GM19238 (cell line): ENCODE results near the gene SP140L.
"Not testable (repeated sequence)": the region's sequence is repeated elsewhere in the genome, so short reads cannot be mapped to it uniquely, and the experiment has no call there.

Source experiments
- DNase-seq: peaks from one replicate; pipeline ENCODE4 v3.0.0; 2011; ENCODE audit warnings: low spot score; ENCODE audit not compliant: insufficient read length

SP140L gene

DNA sequence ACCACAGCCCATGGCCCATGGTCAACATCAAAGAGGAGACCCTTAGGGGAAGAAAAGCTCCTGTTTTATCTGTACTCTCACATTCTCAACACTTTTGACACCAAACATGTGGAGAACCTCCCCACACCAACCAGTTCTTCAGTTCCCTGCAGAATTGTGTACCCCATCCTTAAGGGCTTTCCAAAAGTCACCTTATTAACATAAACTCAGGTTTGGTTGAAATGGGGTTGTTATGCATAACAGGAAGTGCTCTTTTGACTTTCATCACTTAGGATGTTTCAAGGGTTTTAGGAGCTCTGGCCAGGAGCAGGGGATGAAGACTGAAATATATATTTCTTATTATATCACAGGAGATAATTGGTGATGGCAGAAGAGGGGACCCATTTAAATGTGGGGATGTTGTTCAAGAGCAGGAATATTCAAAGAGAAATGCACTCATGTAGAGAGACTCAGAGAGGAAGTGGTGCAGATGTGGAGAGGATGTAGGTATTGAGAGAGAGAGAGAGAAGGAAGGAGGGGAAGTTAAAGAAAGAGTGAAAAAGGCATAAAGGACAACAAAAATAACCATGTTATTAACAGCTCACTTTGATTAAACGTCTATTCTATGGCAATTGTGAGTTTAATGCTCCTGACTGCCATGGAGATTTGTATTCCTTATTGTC lies 35.2 kb downstream of the SP140L start:
- no peak for DNase-seq

DNA sequence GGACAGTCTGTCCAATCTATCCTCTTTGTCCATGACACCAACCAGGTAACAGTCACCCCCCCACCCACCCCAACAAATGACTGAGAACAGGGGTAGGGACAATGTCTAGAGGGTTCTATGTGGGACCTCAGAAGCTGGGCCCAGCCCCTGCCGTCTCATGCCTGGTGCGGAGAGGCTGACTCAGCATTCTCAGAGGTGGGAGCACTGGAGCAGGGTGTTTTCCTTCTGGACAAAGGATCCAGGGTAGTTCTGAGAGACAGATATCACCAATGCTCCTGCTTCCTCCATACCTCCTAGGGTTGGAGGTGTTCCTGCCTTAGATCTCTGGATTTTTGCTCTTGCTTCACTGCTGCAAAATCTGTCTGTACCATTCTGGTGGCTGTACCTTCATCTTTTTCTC lies 55.1 kb downstream of the SP140L start:
- no peak for DNase-seq

DNA sequence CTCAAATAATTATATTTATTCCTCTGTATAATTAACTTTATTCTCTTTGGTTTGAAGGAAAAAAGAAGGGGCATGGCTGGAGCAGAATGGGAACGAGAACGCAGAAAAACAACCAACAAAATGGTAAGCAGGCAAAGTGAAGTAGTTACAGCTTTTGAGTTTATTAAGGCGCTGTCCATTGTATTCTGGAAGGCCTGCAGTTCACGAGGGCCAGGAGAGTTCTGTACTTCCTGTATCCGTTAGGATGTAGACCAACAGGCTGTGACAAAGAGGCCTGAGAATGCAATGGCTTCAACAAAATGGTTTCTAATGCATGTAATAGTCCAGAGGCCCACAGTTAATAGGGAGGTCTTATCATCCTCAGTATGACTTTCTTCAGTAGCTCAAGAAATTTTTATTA lies 56.5 kb downstream of the SP140L start:
- no peak for DNase-seq

DNA sequence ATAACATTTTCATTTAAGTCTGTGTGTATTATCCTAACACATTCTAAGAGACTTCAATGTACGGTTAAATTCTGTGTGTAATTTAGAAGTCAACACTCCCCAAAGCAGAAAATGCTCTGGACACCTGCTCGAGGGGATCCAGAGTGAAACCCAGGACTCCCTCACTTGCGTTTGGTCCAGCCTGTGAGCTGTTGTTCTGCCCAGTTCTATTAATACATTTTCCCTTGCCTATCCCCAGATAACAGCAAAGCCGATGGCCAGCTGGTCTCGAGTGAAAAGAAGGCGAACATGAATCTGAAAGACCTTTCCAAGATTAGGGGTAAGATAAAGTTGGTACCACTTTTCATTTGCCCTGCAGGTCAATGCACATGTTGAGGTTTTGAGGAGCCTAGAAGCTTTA lies 58.0 kb downstream of the SP140L start:
- DNase-seq = no peak

DNA sequence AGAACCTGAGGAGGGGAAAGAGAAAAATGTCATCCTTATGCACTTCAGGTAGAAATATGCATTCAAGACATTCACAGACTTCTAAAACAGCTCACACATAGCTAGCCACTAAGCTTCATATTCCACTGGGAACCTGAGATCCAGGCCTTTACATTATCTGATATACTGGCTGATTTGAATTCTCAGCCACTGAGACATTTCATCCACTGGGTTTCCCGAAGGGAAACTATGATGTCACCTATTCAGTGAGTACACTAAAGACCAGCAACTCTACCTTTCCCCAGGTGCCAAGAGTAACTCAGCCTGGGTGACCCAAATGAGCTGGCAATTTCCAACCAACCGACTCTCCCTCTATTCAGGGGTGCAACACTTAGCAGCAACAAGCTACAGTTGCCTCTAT lies 67.3 kb downstream of the SP140L start:
- no peak for DNase-seq

DNA sequence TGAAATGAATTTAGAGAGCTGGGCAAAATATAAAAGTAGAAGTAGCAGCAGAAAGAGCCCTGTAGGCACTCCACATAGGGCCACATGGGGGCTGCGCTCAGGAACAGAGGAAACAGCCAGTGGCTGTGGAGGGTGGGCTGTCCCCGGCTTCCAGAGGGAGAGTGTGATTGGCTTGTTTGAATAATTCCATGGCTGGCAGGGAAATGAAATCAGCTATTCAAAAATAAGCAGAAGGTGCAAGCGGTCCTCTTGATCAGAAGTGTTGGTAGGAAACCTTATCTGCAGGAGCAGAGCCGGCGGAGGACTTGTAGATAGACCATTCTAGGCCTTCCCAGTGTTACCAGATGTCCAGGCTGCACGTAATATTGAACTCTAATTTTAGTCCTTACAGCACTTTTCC lies 71.7 kb downstream of the SP140L start:
- DNase-seq = not testable (repeated sequence)

DNA sequence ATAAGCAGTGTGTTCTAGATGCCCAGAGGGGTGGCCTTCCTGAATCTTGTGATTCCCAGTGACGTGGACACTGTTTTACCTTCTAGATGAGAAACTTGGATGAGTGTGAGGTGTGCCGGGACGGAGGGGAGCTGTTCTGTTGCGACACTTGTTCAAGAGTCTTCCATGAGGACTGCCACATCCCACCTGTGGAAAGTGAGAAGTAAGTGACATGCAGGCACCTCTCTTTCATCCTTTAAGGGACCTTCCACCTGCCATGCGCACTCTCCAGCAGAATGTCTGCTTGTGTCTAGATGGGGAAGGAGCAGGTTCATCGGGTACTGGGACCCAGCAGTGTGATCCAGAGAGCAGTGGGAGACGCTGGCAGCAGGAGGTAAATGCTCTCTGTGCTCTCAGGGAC lies 73.0 kb downstream of the SP140L start:
- no peak for DNase-seq

DNA sequence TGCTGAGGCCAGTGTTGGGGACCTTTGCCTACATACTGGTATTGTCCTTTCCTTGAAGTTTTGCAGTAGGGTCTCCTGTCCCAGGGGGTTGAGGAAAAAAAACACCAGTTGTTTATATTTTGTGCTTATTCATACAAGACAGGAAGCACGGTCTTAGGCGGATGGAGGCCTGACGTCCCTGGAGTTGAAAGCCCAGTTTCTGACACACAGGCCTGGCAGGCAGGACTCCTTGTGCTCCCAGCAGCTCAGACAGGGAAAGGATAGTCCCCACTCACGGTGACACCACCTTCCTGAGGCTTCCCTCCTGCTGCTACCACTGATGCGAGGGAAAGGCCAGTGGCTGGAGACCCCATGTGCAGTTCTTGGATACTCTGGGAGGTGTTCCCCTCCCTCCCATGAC lies 73.5 kb downstream of the SP140L start:
- DNase-seq = no peak

DNA sequence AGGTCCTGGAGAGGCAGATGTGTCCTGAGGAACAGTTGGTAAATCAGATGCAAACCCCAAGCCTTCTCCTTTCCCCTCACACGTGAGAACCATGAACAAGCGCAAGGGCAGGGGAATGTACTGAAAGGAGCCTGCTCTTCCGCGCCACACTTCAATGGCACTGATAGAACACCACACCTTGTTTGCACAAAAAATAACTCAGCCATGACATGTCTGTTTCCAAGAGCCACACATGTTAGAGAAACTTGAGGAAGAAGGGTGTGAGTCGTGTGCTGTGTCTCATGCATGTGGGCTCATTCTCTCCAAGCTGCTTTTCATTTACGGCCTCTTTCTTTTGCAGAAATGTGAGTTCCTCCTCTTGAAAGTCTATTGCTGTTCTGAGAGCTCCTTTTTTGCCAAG lies 74.0 kb downstream of the SP140L start:
- not testable (repeated sequence) for DNase-seq

DNA sequence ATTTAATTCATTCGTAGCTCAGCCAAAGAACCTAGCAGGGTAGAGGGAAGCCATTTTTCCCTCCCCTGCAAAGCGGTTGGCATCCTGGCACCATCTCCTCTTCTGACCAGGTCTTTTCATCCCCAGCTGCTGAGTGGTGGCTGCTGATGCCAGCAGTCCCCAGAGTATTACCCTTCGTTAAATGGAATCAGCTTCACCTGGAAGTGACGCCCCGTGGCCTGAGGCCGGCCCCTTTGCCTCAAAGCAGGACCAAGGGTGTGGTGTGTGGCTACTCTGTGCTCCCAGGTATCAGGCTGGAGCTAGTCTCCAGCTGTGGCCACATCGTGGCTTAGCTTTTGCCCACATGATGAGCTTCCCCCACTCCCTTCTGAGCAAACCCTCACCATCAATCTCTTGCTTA lies 76.8 kb downstream of the SP140L start:
- no peak for DNase-seq

DNA sequence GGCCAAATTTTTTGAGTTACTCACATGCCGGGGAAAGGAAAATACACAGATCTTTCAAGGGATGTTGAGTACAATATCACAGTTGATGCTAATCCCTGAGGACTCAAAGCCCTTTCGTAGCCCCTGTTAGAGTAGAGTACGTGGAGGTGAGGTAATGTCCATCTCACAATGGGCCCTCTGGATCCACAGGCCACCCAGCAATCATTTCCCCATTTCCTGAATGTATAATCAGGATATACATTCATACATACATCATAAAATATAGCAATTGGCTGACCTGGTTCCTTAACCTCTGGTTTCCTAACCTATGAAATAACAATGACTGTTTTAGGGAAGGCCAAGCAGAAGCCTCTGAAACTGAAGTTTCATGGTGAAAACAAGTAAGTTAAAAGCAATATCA lies 78.8 kb downstream of the SP140L start:
- no peak for DNase-seq

DNA sequence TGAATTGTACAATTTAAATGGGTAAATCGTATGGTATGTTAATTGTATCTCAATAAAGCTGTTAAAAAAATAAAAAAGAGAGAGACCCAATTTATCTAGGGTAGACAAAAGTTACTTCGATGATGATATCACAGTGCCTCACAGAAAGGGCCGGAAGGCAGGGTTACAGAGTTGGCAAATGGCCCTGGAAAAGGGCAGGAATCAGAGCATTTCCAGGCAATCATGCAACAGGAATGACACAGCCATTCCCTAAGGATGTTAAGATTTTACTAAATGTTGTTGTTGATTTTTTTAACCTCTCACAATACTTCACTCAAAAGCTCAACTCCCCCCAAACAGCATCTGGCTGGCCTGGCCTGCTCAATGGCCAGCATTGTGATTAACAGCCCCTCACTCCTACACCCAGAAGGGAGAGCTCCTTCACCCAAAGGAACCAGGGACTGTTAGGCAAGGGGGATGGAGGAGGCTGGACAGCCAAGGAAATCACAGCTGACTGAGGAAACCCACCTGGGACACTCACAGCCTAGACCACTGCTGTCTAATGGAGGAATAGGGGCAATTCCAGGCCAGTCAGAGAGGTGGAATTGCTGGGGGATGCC lies 81.3 kb downstream of the SP140L start:
- DNase-seq = no peak

DNA sequence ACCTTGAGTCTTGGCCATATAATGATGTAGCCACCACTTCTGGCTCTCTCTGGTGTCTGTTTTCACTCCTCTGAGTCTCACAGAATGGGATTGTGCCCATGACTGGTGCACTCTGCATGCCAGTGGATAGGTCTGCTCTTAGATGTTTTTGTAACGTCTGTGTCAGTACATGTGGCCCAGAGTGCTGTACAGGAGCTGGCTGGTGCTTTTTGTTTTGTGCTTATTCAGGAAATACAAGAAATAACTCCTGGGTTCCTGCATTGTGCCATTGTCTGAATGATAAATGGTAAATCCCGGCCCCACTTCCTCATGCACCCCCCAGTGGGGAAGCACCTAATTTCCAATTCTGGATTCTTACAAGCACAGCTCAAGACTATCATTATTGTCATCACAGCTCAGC lies 82.3 kb downstream of the SP140L start:
- not testable (repeated sequence) for DNase-seq

DNA sequence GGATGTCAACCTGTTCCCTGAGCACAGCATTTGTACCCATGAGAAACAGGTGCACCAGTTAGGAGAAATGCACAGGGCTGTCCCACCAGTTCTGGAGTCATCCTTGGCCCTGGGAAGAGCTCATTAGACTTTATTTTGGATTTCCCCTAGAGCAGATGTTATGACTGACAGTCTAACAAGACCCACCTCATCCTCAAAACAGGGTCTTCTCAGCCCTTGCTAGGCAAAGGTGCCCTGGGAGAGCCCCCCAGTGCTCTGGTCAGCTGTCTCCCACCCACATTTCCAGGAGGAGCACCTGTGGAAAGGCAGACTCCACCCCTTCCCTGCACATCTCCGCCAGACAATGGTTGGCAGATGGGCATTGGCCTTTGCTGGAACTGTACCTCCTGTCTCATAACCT lies 83.3 kb downstream of the SP140L start:
- no peak for DNase-seq

DNA sequence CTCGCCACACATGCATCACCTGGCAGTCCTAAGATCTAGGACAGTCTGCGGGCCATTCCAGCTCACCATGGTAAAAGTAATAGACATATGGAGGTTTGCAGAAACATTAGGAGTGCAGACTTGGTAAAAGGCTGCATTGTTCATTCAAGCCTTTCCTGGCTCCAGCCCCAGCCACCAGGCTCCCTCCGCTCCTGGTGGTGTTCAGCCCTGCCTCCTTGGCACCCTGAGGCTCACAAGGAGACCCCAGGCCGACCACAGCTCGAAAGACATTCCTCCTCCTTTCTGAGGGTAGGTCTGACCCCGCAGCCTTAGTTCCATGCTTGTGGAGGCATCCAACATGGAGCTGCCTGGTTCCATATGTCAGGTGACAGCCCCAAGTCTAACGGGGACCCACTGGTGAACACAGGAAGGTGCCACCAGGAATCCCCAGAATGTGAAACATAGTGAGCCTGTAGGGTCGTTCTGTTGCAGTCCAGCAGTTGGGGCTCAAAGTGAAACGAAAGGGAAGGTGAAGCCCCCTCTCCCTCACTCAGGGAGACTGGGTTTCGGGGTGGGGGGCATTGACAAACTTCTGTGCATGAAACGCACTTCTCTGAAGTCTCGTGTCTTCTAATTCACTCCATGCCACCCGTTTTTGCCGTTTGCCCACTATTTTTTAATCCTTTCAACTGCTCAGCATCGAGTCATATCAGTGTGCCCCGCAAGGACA lies 84.0 kb downstream of the SP140L start:
- no peak for DNase-seq

DNA sequence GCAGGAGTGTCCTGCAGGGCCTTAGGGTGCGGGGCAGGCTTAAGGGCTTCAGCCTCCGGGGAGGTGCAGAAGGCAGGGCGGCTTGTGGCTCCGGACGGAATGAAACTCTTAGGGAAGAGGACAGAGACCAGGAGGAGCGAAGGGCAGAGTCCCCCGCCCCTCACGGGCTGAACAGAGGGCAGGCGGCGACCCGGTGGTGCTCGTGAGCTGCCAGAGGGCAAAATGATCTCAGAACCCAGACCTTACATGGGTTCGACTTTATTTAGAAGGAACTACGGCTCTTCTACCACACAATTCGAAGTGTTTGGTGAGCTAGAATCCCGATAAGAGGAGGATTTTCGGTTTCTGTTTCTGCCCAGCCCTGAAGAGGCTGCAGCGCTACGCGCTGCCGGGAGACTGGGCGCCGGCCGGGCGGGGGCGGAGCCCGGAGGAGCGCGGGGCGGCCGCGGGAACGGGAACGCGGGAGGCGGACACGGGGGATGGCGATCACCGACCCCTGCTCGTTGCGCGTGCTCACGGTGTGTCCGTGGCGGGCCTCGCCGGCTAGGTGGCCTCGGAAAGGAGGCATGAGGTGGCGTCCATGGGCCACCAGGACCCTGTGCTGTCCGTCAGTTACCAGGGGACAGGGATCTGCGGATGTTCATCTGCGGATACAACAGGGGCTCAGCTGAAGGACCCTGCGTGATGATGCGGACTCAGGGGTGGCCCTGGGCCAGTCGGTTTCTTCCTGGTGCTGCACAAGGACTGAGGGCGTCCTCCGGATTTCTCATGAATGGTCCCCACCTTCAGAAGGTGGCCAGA lies 84.8 kb downstream of the SP140L start:
- peak; percentile 65 for DNase-seq

DNA sequence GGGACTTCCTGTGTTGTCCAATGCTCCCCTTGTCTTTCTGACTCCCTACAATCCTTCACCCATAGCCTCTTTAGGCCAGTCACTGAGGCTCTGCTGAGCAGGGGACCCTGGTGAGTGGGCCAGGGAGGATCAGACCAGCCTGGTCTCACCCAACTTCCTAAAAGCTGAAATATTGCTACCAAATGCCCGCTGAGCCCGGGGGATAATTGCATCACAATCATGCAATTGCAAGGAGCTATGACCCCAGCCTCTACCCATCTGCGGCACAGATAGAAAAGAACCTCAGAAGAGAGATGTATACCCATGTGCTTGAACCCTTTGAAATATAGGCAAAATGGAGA lies 85.3 kb downstream of the SP140L start:
- no peak for DNase-seq

DNA sequence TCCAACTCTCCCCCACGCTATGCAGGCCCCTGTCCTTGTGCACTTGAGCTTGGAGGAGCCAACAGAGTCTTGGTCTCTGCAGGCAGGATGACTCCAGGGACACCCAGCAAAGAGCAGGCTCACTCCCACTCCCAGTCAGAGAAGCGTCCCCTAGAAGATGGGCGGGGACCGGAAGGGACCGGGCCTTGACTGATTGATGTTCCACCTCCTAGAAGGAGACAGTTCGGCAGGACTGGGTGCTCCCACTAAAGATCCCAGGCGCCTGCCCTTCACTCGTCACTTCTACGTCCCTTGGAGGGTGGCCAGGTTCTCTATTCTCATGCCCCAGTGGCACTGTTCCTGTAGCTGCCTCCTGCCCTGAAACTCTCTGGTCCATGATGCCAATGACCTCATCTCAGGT lies 85.9 kb downstream of the SP140L start:
- no peak for DNase-seq

DNA sequence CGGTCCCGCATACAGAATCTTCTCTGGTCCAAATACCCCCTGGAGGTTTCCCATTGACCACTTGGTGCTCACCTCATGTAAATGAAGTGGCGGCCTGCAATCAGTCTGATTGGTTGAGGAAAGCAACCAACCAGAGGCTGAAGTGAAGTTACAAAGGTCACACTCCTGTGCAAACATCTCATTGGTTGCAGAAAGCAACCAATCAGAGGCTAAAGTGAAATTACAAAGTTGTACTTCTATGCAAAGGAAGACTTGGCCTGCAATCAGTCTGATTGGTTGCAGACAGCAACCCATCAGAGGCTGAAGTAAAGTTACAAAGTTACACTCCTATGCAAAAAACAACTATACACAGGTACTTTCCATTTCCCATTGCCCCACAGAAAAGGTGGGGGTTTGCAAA lies 86.5 kb downstream of the SP140L start:
- DNase-seq = no peak

DNA sequence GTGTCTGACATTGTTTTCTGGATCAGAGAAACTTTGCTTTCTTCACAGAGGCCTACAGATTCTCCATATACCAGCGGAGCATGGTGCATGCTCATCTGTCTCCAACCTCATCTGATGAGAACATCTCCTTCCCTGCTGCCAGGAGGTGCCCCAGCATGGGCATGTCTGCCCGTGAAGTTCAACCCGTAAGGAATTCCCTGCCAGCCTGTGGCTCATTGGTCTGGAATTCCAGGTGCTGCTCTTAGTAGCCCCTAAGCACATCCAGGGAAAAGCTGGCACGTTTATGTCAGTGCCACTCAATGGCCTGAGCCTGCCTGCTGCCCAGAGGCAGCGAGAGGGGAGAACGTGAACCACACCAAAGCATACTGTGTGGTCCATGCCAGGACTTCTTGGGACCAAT lies 87.3 kb downstream of the SP140L start:
- no peak for DNase-seq

DNA sequence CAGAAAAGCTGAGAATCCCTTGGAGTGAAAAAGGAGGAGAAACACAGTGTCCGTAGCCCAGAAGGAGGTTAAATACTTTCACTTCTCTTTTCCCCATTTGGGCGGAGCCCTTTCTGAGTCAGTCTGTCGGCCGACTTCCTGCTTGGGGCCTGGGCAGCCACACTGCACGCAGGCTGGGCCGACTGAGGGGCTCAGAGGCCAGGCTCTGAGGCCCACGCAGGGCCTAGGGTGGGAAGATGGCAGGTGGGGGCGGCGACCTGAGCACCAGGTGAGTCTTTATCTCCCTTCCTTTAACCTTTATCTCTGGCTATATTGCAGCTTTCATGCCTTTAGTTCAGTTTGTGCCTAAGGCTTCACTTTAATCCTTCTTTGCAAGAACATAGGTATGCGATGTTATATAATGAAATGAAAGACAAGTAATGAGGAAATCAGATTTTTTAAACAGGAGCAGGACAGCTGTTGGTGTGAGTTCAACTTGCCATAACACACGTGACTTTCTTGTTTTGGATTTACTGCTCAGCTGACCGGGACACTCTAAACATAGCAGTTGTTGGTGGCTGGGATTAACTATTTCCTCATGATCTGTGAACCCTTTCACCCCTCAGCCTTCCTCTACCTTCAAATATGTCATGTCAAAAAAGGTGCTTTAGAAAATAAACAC lies 89.2 kb downstream of the SP140L start, which contains the start of gene SP100:
Gene SP100, plus strand, starts transcription at position 141 of the 661 bp plus-strand sequence. Its CDS starts 96 bp downstream, at position 237.
- peak; percentile 51 for DNase-seq

DNA sequence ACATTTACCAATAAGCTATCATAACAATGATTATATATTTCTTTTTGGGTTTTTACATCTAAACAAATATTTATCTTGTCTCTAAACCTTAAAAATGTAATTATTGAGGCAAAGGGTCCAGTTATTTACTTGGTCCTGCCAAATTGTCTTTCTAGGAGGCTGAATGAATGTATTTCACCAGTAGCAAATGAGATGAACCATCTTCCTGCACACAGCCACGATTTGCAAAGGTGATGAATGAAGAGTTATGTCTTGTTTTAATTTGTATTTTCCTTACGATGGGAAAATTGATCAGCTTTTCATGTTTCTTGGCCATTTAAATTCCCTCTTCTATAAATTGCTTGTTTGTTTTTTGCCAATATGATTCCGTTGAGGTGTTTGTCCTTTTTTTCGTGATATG lies 90.4 kb downstream of the SP140L start:
- no peak for DNase-seq
